ENCODE data around the gene C1RL.

C1RL gene

GRCh38 chr12:7137908-7138307, 28.9 kb upstream of the C1RL start:
- DNase-seq (ENCODE audit: low read depth in 2 of 2): no peak

GRCh38 chr12:7136676-7137075, 27.7 kb upstream of the C1RL start:
- DNase-seq (ENCODE audit: low read depth in 2 of 2): no peak

GRCh38 chr12:7136071-7136470, 27.1 kb upstream of the C1RL start:
- DNase-seq (ENCODE audit: low read depth in 2 of 2): no peak

DNA sequence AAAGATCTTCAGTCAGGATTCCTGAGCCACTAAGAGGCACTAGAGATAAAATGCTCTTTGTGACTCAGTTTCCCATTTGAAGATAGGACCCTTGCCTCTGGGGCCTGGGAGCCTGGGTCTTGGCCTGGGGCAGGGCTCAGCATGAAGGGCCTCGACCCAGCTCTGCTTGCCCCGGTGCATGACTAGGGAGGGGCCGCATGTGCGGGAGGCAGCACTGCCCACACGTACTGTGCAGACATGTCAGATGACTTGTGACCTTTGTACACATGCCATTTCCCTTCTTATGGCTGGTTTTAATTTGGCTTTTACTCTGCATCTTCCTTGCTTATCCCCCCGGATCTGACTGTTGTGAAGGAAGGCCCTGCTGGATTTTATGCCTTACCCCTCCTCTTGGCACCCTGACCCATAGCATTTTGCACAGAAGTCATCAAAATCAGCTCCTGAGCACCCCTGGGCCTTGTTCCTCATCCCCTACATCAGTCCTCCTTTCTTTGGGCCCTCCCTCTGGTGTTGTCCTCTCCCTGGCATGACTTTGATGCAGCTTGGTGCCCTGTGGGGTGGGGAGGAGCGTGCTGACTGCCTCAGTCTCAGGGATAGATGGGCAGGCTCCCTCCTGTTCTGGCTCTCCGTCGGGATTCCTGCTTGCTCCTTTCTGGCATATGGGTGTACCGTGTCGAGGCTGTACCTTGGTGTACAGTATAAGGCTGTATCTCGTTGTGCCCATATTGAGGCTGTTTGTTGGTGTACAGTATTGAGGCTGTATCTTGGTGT, 25.6 kb upstream of the C1RL start:
- no peak for DNase-seq (ENCODE audit: low read depth in 2 of 2)

- DNase-seq (ENCODE audit: low read depth in 2 of 2): peak in 1 of 2 donors; percentile 23
Measured at GRCh38 chr12:7131502-7131866, 22.5 kb upstream of the C1RL start.

DNA sequence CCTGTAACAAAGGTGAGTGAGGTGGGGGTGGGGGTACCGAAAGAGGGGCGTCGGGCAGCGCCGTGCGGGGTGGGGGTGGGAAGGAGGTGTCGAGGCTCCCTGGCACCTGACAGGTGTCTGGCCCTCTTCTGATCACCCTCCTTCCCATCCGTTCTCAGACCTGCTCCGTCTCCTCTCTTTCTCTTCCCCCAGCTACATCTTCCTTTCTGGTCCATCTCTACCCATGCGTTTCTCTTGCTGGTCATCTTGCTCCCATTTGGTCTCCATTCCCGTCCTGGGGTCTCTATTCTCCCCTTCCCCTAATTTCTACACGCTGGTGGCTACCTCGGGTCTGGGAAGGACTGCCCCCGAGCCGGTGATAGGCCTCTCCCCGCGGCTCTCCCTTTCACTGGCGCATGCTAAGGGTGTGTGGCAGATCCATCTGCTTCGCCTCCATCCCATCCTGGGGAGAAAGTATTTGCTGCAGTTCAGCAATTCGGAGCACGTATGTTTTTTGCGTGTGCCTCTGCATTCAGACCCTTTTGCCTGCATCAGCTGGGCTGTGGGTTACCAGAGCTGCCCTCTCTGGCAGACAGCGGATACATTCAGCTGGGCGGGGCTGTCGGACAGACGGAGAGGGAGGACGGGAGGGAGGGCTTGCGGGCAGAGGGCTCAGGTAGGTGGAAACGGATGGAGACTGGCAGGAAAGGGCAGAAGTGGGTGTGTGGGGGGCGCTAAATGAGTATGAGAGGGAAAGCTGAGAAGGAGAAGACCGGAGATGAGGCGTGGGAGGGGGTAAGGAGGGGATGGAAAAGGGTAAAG, 21.9 kb upstream of the C1RL start:
- DNase-seq (ENCODE audit: low read depth in 2 of 2): peak; percentile 49 to 57

DNA sequence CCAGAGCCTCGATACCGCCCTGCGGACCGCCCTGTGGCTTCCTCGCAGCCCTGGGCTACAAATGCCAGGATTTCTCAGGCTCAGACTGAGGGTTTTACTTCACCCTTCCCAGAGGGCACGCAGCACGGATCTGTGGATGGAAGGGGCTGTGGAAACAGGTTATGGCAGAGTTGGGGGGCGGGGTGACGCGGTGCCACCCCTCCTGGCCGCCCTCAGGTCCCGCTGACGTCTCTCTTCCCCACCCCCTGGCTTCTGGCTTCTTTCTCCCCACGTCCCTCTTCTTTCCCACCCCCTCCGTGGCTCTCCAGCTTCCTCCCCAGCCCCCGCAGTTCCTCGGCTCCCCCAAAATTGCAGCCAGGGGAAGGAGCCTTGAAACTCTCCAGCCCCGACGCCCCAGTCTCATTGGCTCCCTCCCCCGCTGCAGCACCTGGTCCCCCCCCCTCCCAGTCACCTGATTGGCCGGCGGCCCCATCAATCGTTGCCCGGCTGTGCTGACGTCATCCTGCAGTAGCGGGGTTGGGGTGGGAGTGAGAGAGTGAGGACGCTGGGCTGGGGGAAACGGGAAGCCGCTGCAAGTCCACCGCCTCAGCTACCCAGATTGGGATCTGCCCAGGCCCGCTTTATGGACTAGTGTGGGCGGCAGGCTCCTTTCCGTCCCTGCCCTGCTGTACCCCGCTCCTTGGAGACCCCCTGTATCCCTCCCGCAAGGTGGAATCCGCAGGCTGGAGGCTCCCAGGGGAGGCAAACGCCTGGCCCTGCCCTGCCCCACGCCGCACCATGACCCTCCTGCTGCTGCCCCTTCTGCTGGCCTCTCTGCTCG, 21.1 kb upstream of the C1RL start, which contains the start of gene CLSTN3:
Gene CLSTN3, plus strand, starts transcription at position 500 of the 820 bp plus-strand sequence. Its CDS starts 278 bp downstream, at position 778.
- peak; percentile 63 to 74 for DNase-seq (ENCODE audit: low read depth in 2 of 2)

- no peak for DNase-seq (ENCODE audit: low read depth in 2 of 2)
Measured at GRCh38 chr12:7129287-7129871, 20.4 kb upstream of the C1RL start.

DNA sequence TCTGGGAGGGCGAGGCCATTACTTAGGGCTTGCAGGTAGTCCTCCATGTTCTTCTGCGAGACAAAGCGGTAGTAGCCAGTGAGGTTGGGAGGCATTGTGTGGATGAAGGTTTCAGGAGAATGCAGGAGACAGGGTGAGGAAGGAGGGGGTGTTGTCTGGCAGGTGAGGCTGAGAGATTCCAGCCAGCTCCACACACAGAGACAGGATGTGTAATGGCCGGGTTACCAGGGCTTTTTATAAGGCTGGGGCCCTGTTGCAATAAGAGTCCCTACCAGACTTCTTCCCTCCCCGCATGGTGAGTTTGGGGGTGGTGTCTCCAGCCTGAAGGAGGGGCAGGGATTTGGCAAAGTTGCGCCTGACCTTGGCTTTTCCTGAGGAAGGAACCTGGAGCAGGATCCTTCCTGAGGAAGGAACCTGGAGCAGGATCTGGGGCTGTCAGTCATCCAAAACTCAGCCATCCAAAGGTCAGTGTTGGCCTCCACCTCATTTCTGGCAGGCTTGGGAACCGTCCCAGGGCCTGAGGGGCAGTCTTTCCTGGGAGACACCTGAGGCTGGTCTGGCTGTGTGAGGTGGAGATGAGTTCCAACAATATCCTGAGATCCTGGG, 19.8 kb upstream of the C1RL start, which contains the start of gene RBP5:
Gene RBP5, minus strand, starts transcription at position 209 of the 606 bp plus-strand sequence. Its CDS starts 114 bp downstream, at position 95.
- no peak for DNase-seq (ENCODE audit: low read depth in 2 of 2)

- no peak for DNase-seq (ENCODE audit: low read depth in 2 of 2)
Measured at GRCh38 chr12:7127916-7128626, 19.1 kb upstream of the C1RL start.

GRCh38 chr12:7125632-7126227, 16.7 kb upstream of the C1RL start:
- DNase-seq (ENCODE audit: low read depth in 2 of 2): no peak

GRCh38 chr12:7123806-7124522, 14.9 kb upstream of the C1RL start:
- no peak for DNase-seq (ENCODE audit: low read depth in 2 of 2)

DNA sequence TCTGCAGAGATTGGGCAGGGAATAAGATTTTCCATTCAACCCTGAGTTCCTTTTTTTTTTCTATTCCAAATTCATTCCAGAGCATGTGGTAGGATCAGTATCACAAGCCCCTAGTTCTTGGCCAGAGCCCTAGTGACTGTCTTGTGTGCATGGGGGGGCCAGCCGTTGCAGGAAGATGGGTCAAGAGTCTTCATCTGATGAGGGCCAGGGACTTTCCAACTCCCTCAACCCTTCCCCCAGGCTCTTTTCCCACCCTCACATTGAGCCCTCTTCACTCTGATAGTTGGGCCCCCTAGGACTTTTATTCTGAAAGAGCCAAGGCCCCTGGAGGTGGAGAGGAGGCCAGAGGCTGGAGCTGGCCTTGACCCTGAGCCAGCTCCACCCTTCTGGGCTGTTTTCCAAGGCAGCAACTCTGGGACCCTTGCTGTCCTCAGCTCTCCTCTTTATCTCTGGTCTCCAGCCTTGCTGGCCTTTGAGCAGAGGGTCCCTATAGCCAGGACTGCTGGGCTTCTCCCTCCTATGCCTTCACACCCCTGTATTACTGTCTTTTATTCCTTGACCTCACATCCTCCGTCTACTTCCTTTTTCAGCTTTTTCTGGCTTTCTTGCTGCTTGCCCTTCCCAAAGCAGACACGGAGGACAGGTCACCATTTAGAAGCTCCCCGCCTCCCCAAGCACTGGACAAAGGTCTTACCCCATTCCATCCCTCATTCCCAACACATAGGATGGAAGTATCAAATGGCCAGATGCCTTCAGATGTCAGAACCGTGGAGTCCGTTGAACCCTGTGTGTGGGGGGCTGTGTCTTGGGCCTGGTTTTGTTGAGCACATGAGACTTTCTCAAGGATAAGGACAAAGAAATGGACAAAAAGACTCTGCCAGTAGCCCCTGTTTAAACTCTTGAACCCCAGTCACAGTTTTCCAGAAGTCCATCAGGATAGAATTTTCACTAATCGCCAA, 14.1 kb upstream of the C1RL start:
- no peak for DNase-seq (ENCODE audit: low read depth in 2 of 2)

- no peak for DNase-seq (ENCODE audit: low read depth in 2 of 2)
Measured at GRCh38 chr12:7121324-7121723, 12.3 kb upstream of the C1RL start.

DNA sequence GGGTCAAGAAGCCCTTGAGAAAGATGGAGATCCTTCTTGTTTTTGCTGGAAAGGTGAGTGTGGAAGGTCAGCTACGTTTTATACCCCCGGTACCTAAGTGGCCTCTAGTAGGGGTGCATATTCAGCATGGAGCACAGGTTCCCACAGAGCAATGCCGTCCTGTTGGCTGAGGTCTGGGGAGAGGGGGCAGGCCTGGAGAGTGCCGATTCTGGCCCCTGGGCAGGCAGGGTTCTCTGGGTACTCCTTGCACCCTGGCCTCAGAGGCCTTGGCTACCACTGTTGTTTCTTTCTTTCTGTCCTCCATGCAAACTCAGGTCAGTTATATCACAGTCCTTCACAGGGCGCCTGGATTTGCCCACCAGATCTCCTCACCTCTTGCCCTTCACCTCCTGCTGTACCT, 11.2 kb upstream of the C1RL start:
- DNase-seq (ENCODE audit: low read depth in 2 of 2): no peak

DNA sequence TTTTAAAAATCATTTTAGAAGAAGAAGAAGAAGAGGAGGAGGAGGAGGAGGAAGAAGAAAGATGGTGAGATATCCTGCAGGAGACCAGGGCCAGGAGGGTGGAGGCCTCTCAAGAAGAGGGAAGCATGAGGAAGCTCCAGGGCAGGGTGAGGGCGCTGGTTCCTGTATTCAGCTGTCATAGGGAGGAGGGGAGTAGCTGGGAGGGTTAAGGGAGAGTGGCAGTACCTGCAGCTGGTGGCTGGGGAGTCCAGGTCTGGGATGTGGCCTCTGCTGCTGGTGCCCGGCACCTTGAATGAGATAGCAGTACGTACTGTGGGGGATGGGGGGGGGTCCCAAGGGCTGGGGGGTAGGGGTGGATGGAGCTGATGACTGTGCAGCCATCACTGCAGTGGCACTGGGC, 9.9 kb upstream of the C1RL start:
- DNase-seq (ENCODE audit: low read depth in 2 of 2): no peak

DNA sequence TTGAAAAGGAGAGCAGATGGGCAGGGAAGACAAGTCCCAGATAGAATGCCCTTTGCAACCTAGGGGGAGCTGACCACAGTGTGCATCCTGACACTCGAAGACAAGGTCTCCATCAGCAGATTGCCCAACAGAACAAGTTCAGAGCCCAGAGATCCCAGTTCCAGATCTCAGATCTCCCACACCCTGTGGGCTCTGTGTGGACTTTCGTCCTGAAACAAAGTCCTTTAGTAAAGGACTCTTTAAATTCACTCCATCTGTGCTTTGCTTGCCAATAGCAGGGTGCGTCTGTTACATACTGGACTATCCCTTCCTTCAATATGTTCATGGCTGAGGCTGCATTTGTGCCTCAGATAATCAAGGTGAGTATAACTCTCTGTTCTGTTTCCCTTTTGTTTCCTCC, 8.7 kb upstream of the C1RL start:
- no peak for DNase-seq (ENCODE audit: low read depth in 2 of 2)

- no peak for DNase-seq (ENCODE audit: low read depth in 2 of 2)
Measured at GRCh38 chr12:7116916-7117315, 7.9 kb upstream of the C1RL start.

Measured in stimulated activated CD8-positive, alpha-beta memory T cell treated with anti-CD3 and anti-CD28 coated beads, Interleukin-15, amount 100 ng/mL, for 48 hours (primary cell).